BLaER1 (cell line): ENCODE results near the gene ZMYND8.
"Not testable (repeated sequence)": the region's sequence is repeated elsewhere in the genome, so short reads cannot be mapped to it uniquely, and the experiment has no call there.

Experiments
- H3K27ac ChIP-seq: shearing (Covaris generic); formaldehyde crosslinking; 2 replicates; pipeline ENCODE4 v1.8.1; 2022
- H3K27me3 ChIP-seq: shearing (Covaris generic); formaldehyde crosslinking; 2 replicates; pipeline ENCODE4 v1.8.1; 2022
- H3K36me3 ChIP-seq: shearing (Covaris generic); formaldehyde crosslinking; 2 replicates; pipeline ENCODE4 v1.8.1; 2022
- H3K4me1 ChIP-seq: shearing (Covaris generic); formaldehyde crosslinking; 2 replicates; pipeline ENCODE4 v1.8.1; 2022
- H3K4me2 ChIP-seq: shearing (Covaris generic); formaldehyde crosslinking; 2 replicates; pipeline ENCODE4 v1.8.1; 2022
- H3K4me3 ChIP-seq: shearing (Covaris generic); formaldehyde crosslinking; 2 replicates; pipeline ENCODE4 v1.8.1; 2022
- H3K9ac ChIP-seq: shearing (Covaris generic); formaldehyde crosslinking; 2 replicates; pipeline ENCODE4 v1.8.1; 2022
- H3K9me3 ChIP-seq: shearing (Covaris generic); formaldehyde crosslinking; 2 replicates; pipeline ENCODE4 v1.8.1; 2022
- H4K20me1 ChIP-seq: shearing (Covaris generic); formaldehyde crosslinking; 2 replicates; pipeline ENCODE4 v1.8.1; 2022
- Cebpa-rat ChIP-seq: shearing (Covaris generic); IDR thresholded peaks from 2 replicates; pipeline ENCODE4 v1.8.1; 2022

ZMYND8 gene

DNA sequence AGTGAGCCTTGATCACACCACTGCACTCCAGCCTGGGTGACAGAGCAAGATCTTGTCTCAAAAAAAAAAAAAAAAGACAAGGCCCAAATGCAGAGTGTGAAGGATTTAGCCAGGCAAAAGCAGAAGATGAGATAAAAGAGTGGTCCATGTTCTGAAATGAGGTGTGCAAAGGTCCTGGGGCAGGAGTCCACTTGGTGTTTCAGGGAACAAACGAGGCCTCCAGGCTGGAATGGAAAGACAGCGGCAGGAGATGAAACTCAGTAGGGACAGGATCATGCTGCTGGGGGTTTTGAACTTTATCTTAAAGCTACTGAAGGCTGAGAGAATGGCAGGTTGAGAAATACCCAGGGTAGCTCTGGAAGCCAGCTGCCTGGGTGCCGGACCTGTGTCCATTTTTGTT, 178.2 kb downstream of the ZMYND8 start:
- Histone ChIP-seq H3K9ac (no peak overlapping the region), H3K27me3 (no peaks in the 10 kb centered on the region), H3K4me1 (no peaks in the 10 kb centered on the region), H3K9me3 (no peaks in the 10 kb centered on the region), H3K4me3 (no peak overlapping the region), H3K27ac (no peak overlapping the region), H3K36me3 (no peaks in the 10 kb centered on the region), H3K4me2 (no peak overlapping the region), H4K20me1 (no peaks in the 10 kb centered on the region)
- TF ChIP-seq Cebpa-rat, result no peak

- H4K20me1 ChIP-seq, H3K4me3 ChIP-seq, H3K9ac ChIP-seq, H3K4me1 ChIP-seq, H3K36me3 ChIP-seq, H3K9me3 ChIP-seq, H3K27ac ChIP-seq, H3K4me2 ChIP-seq, H3K27me3 ChIP-seq: not testable (repeated sequence)
These were observed 180.3 kb downstream of the ZMYND8 start for GRCh38 chr20:47176217-47176616.

DNA sequence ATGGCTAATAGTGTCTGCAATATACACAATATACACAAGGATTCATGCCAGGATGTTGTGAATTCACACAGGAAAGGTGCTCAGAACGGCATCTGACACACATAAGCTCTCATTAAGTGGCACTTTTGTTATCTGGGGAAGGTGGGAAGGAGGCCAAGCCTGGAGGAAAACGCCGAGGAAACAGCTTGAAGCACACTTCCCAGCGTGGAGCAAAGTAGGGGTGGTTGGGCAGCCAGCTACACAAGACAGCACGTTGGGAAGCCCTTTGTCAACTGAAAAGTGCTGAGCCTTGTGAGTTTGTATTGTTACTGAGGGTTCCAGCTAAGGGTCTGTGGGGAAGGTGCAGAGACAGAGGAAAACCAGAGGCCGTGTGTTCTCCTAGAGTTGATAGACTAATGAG, 181.0 kb downstream of the ZMYND8 start:
- no peaks in the 10 kb centered on the region for H4K20me1 ChIP-seq
- no peak overlapping the region for H3K9ac ChIP-seq
- TF ChIP-seq Cebpa-rat, result no peak
- H3K27ac ChIP-seq, result no peak overlapping the region
- H3K4me1 ChIP-seq, result no peaks in the 10 kb centered on the region
- H3K4me2 ChIP-seq, result no peak overlapping the region
- H3K9me3 ChIP-seq, result no peaks in the 10 kb centered on the region
- no peaks in the 10 kb centered on the region for H3K27me3 ChIP-seq
- H3K36me3 ChIP-seq, result no peaks in the 10 kb centered on the region
- H3K4me3 ChIP-seq, result no peak overlapping the region

DNA sequence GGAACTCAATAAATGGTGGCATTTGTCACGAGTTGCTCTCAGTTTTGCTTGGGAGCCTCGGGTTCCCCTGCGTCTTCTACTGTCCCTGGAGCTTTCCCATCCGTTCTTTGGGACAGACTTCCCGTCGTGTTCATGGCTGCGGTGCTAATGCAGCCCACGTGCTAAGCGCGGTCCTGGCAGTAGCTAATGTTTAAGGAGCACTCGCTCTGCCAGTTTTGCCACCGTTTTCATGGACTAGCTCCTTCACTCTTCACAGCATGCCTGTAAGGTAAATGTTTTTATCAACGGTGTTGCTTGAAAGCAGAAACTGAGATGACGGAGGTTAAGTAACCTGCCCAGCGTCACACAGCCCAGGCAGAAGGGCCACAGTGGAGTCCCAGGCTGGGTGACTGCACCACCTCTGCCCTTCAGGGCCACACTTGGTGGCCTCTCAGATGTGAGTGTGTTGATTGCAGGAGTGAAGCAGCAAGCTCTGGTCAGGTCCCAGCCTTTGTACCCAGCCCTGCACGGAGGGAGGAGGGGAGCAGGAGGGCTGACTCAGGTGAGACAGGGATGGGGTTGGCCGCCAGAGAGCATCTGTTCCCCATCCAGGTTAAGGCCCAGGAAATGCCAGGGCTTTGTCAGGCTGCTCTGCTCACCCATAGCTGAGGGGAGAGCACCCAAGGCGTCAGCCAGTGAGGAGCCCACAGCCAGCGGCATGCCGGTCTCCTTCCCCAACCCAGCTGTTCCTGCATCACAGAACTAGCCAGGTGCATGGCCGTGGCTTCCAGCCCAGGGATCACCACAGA, 181.8 kb downstream of the ZMYND8 start:
- Histone ChIP-seq H3K4me3 (no peak overlapping the region), H3K27ac (no peak overlapping the region), H4K20me1 (no peaks in the 10 kb centered on the region), H3K9me3 (no peaks in the 10 kb centered on the region), H3K36me3 (no peaks in the 10 kb centered on the region), H3K9ac (no peak overlapping the region), H3K4me1 (no peaks in the 10 kb centered on the region), H3K4me2 (no peak overlapping the region), H3K27me3 (no peaks in the 10 kb centered on the region)
- TF ChIP-seq Cebpa-rat, result no peak

DNA sequence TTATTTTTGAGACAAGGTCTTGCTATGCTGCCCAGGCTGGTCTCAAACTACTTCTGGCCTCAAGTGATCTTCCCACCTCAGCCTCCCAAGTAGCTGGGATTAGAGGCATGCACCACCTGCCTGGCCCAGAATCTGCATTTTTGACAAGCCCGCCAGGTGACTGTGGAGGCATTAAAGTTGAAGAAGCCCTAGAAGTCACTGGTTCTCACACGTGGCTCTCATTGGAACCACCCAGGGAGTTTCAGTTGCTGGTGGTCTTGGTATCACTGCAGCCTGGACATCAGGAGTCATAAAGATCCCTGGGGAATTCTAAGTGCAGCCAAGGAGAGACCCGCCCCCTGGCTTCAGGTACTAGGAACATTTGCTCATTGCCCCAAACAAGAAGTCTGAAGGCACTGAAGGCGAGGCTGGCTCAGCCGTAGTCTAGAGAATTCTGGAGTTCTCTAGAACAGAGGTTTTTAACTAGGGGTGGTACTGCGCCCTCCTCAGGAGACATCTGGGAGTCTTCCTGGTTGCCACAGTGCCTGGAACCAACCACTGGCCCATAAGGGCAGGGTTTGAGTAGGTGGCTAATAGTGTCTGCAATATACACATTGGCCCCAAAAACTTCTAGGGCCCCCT, 182.8 kb downstream of the ZMYND8 start:
- Histone ChIP-seq H3K9me3 (no peaks in the 10 kb centered on the region), H3K4me3 (no peak overlapping the region), H4K20me1 (no peaks in the 10 kb centered on the region), H3K4me2 (no peak overlapping the region), H3K9ac (no peak overlapping the region), H3K27me3 (no peaks in the 10 kb centered on the region), H3K36me3 (no peaks in the 10 kb centered on the region), H3K4me1 (no peaks in the 10 kb centered on the region), H3K27ac (no peak overlapping the region)
- no peak for TF ChIP-seq Cebpa-rat

DNA sequence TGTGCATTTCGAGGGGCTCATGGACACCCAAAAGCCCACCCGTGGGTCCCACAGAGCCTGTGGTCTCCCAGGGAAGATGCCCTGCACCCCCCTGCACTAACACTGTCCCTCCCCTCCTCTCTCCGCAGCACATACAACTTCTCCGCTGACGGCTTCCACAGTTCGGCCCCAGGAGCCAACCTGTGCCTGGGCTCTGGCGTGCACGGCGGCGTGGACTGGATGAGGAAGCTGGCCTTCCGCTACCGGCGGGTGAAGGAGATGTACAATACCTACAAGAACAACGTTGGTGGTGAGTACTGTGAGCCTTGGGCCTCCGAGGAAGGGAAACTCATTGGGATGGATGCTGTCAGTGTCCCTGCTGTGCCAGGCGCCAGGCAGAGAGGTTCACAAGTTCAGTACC, 183.9 kb downstream of the ZMYND8 start:
- Histone ChIP-seq H3K4me3 (no peak overlapping the region), H3K27ac (no peak overlapping the region), H3K9me3 (no peaks in the 10 kb centered on the region), H3K36me3 (no peaks in the 10 kb centered on the region), H4K20me1 (no peaks in the 10 kb centered on the region), H3K4me2 (no peak overlapping the region), H3K4me1 (no peaks in the 10 kb centered on the region), H3K9ac (no peak overlapping the region), H3K27me3 (no peaks in the 10 kb centered on the region)
- TF ChIP-seq Cebpa-rat, result no peak

DNA sequence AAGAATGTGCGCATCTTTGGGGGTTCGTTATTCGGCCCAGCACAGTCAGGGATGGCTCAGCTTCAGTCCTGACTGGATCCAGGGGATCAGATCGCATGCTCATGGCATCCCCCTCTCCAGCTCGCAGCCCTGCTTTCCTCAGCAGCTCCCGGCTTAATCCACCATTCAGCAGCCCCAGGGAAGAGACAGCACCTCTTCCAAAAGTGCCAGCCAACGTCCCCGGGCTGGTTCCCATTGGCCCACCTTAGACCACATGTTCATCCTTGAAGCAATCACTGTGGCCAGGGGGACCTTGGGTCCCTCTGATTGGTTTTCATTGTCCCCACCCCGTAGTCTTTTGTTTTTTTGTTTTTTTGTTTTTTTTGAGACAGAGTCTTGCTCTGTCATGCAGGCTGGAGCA, 188.7 kb downstream of the ZMYND8 start:
- H4K20me1 ChIP-seq, result no peaks in the 10 kb centered on the region
- H3K9me3 ChIP-seq, result 0 out of 2 replicates have a peak, but pooled peaks cover 8% of the 10 kb centered on the region
- no peaks in the 10 kb centered on the region for H3K36me3 ChIP-seq
- no peak for TF ChIP-seq Cebpa-rat
- no peak overlapping the region for H3K4me3 ChIP-seq
- no peaks in the 10 kb centered on the region for H3K27me3 ChIP-seq
- no peak overlapping the region for H3K4me2 ChIP-seq
- no peaks in the 10 kb centered on the region for H3K4me1 ChIP-seq
- H3K9ac ChIP-seq, result no peak overlapping the region
- H3K27ac ChIP-seq, result no peak overlapping the region

GRCh38 chr20:47165376-47165865, 191.1 kb downstream of the ZMYND8 start:
- no peaks in the 10 kb centered on the region for H4K20me1 ChIP-seq
- no peak overlapping the region for H3K27ac ChIP-seq
- H3K9ac ChIP-seq, result no peak overlapping the region
- 0 out of 2 replicates have a peak, but pooled peaks cover 8% of the 10 kb centered on the region for H3K9me3 ChIP-seq
- no peak overlapping the region for H3K4me3 ChIP-seq
- H3K4me1 ChIP-seq, result no peaks in the 10 kb centered on the region
- TF ChIP-seq Cebpa-rat, result no peak
- no peaks in the 10 kb centered on the region for H3K36me3 ChIP-seq
- no peak overlapping the region for H3K4me2 ChIP-seq
- H3K27me3 ChIP-seq, result no peaks in the 10 kb centered on the region

- H3K27me3 ChIP-seq, result no peaks in the 10 kb centered on the region
- no peak overlapping the region for H3K4me2 ChIP-seq
- no peak overlapping the region for H3K4me3 ChIP-seq
- H3K27ac ChIP-seq, result no peak overlapping the region
- no peak overlapping the region for H3K9ac ChIP-seq
- TF ChIP-seq Cebpa-rat, result no peak
- H3K36me3 ChIP-seq, result no peaks in the 10 kb centered on the region
- no peaks in the 10 kb centered on the region for H3K4me1 ChIP-seq
- 0 out of 2 replicates have a peak, but pooled peaks cover 8% of the 10 kb centered on the region for H3K9me3 ChIP-seq
- no peaks in the 10 kb centered on the region for H4K20me1 ChIP-seq
These were observed 192.4 kb downstream of the ZMYND8 start for GRCh38 chr20:47164140-47164539.

DNA sequence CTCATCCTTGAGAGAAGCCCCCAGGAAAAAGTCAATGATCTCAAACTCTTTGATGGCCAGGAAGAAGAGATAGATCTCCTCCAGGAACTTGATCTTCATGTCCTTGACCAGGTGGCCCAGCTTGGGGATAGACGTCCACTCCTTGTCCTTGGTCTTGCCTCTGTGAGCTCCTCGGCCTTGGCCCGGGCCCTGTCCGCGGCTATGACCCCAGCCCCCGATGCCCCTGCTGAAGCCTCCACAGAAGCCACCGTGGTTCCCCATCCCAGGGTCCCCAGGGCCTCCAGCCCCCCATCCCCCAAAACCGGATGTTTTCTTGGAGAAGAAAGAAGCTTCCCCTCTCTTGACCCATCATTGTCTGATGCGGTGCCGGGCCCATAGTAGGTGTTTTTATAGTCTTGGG, 195.1 kb downstream of the ZMYND8 start:
- H3K4me3 ChIP-seq, result no peak overlapping the region
- no peaks in the 10 kb centered on the region for H3K4me1 ChIP-seq
- H4K20me1 ChIP-seq, result no peaks in the 10 kb centered on the region
- H3K27ac ChIP-seq, result no peak overlapping the region
- H3K27me3 ChIP-seq, result no peaks in the 10 kb centered on the region
- H3K9ac ChIP-seq, result no peak overlapping the region
- no peaks in the 10 kb centered on the region for H3K36me3 ChIP-seq
- no peak overlapping the region for H3K4me2 ChIP-seq
- 0 out of 2 replicates have a peak, but pooled peaks cover 8% of the 10 kb centered on the region for H3K9me3 ChIP-seq
- no peak for TF ChIP-seq Cebpa-rat
